Measurements from ENCODE around the gene RNF168.

- TF ChIP-seq, protein P1, sequence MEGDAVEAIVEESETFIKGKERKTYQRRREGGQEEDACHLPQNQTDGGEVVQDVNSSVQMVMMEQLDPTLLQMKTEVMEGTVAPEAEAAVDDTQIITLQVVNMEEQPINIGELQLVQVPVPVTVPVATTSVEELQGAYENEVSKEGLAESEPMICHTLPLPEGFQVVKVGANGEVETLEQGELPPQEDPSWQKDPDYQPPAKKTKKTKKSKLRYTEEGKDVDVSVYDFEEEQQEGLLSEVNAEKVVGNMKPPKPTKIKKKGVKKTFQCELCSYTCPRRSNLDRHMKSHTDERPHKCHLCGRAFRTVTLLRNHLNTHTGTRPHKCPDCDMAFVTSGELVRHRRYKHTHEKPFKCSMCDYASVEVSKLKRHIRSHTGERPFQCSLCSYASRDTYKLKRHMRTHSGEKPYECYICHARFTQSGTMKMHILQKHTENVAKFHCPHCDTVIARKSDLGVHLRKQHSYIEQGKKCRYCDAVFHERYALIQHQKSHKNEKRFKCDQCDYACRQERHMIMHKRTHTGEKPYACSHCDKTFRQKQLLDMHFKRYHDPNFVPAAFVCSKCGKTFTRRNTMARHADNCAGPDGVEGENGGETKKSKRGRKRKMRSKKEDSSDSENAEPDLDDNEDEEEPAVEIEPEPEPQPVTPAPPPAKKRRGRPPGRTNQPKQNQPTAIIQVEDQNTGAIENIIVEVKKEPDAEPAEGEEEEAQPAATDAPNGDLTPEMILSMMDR (IDR thresholded peaks at IDR 0.05), result no peak
- TF ChIP-seq POLR2A (IDR thresholded peaks at IDR 0.05), result no peak
Measured at GRCh38 chr3:196496183-196496582, 7.4 kb downstream of the RNF168 start.

Measured in breast epithelium (tissue), 3 donors.